H1 (cell line): Measurements from ENCODE around the gene ZBED4. TPM values are rescaled to one million over a fixed set of nuclear protein-coding genes. Genes with fewer than 3 reads are reported as not detected.

ENCODE experiments used
- CTCF ChIA-PET: fragments of 300-600 bp; sonication (Branson Sonifier 250); formaldehyde crosslinking; loops from one replicate; lab custom pipeline; 2021; ENCODE audit not compliant: partially characterized antibody; lab: Charles Lee
- POLR2A ChIA-PET: fragments of 300-600 bp; sonication (Branson Sonifier 250); formaldehyde crosslinking; loops from one replicate; lab custom pipeline; 2021; ENCODE audit warnings: inconsistent platforms; ENCODE audit not compliant: partially characterized antibody; lab: Charles Lee
- DNase-seq, 2 experiments: peaks; one replicate each; pipeline versions ENCODE4 v3.0.0 to v3.0.0-alpha.2; 2010 to 2022; ENCODE audit warnings: low spot score in 2 of 2, low read depth in 1 of 2, mixed read lengths in 1 of 2
- FAIRE-seq: peaks from 2 replicates; lab custom pipeline; 2011; peaks lifted over from hg19 to GRCh38; lab: Jason Lieb, UNC
- H2AFZ ChIP-seq: 2 replicates; pipeline ENCODE4 v1.8.1; 2012; ENCODE audit warnings: low read length, inconsistent platforms
- H2AK5ac ChIP-seq: 2 replicates; pipeline ENCODE4 v1.6.1; 2013; ENCODE audit warnings: low read depth, low read length
- H2BK120ac ChIP-seq: replicated peaks from 2 replicates; pipeline ENCODE3; 2013; ENCODE audit warnings: low read depth, low read length, inconsistent platforms
- H2BK12ac ChIP-seq: 2 replicates; pipeline ENCODE4 v1.6.1; 2013; ENCODE audit warnings: low read depth, low read length
- H2BK15ac ChIP-seq: 2 replicates; pipeline ENCODE4 v1.6.1; 2013; ENCODE audit warnings: low read length
- H2BK20ac ChIP-seq: 2 replicates; pipeline ENCODE4 v1.6.1; 2013; ENCODE audit warnings: low read length
- H2BK5ac ChIP-seq: 2 replicates; pipeline ENCODE4 v1.6.1; 2013; ENCODE audit warnings: low read depth, low read length
- H3K14ac ChIP-seq: 2 replicates; pipeline ENCODE4 v1.6.1; 2013; ENCODE audit warnings: inconsistent platforms; ENCODE audit not compliant: insufficient read length
- H3K18ac ChIP-seq: 2 replicates; pipeline ENCODE4 v1.6.1; 2013; ENCODE audit warnings: low read length; ENCODE audit errors: extremely low read depth
- H3K23ac ChIP-seq: 2 replicates; pipeline ENCODE4 v1.6.1; 2013; ENCODE audit warnings: inconsistent platforms; ENCODE audit not compliant: insufficient read length
- H3K23me2 ChIP-seq: 2 replicates; pipeline ENCODE4 v1.6.1; 2013; ENCODE audit warnings: low read depth, low read length
- H3K27ac ChIP-seq: 2 replicates; pipeline ENCODE4 v1.6.1; 2011; ENCODE audit warnings: low read depth, low read length, inconsistent platforms
- H3K27me3 ChIP-seq, 4 experiments: replicated peaks in 1 of 4; 1 replicate in 1 of 4; 2 replicates in 3 of 4; pipeline versions ENCODE4 v1.6.1 to v1.8.1; 2011 to 2013; ENCODE audit warnings: low read length in 3 of 4, mild to moderate bottlenecking in 3 of 4, inconsistent platforms in 2 of 4, mixed read lengths in 2 of 4, moderate library complexity in 1 of 4; ENCODE audit not compliant: control insufficient read depth in 3 of 4, insufficient read depth in 3 of 4; ENCODE audit errors: extremely low read depth in 1 of 4
- H3K36me3 ChIP-seq, 4 experiments: 2 replicates each; pipeline versions ENCODE4 v1.6.1 to v1.8.1; 2011 to 2013; ENCODE audit warnings: mild to moderate bottlenecking in 4 of 4, low read length in 3 of 4, moderate library complexity in 2 of 4, control low read depth in 1 of 4, inconsistent platforms in 1 of 4; ENCODE audit not compliant: insufficient read depth in 4 of 4, control insufficient read depth in 2 of 4
- H3K4ac ChIP-seq: replicated peaks from 2 replicates; pipeline ENCODE3; 2013; ENCODE audit warnings: low read length, low read depth, mixed read lengths, inconsistent platforms; ENCODE audit not compliant: insufficient read length
- H3K4me1 ChIP-seq, 4 experiments: replicated peaks in 1 of 4; 1 replicate in 1 of 4; 2 replicates in 3 of 4; pipeline versions ENCODE4 v1.6.1 to v1.8.1; 2011 to 2013; ENCODE audit warnings: low read length in 3 of 4, inconsistent platforms in 2 of 4, mixed read lengths in 1 of 4; ENCODE audit not compliant: insufficient read depth in 4 of 4, control insufficient read depth in 3 of 4
- H3K4me2 ChIP-seq, 2 experiments: 2 replicates each; pipeline versions ENCODE4 v1.6.1 to v1.8.1; 2011 to 2013; ENCODE audit warnings: low read depth in 2 of 2, low read length in 2 of 2, control low read depth in 1 of 2, inconsistent platforms in 1 of 2, mild to moderate bottlenecking in 1 of 2; ENCODE audit not compliant: insufficient read depth in 1 of 2
- H3K4me3 ChIP-seq, 4 experiments: fragments of 200-600, 300-600 bp in 1 of 4; sonication (generic), shearing (Covaris generic), sonication (Bioruptor Twin) in 1 of 4; 2 replicates each; pipeline versions ENCODE4 v1.5.1 to v1.8.1; 2011 to 2016; ENCODE audit warnings: low read length in 4 of 4, low read depth in 3 of 4, control low read depth in 2 of 4, inconsistent platforms in 2 of 4, mild to moderate bottlenecking in 2 of 4, mixed read lengths in 1 of 4, moderate library complexity in 1 of 4; ENCODE audit not compliant: insufficient read depth in 2 of 4; ENCODE audit errors: extremely low read depth in 1 of 4
- H3K56ac ChIP-seq: replicated peaks from 2 replicates; pipeline ENCODE3; 2013; ENCODE audit warnings: low read depth, mild to moderate bottlenecking, mixed read lengths, low read length, inconsistent platforms; ENCODE audit not compliant: insufficient read length
- H3K79me1 ChIP-seq: 2 replicates; pipeline ENCODE4 v1.6.1; 2013; ENCODE audit warnings: low read depth, low read length, control low read depth
- H3K79me2 ChIP-seq, 2 experiments: 2 replicates each; pipeline versions ENCODE4 v1.6.1 to v1.8.1; 2012 to 2013; ENCODE audit warnings: low read length in 2 of 2, mild to moderate bottlenecking in 2 of 2, inconsistent platforms in 1 of 2; ENCODE audit not compliant: insufficient read depth in 2 of 2, control insufficient read depth in 1 of 2
- H3K9ac ChIP-seq, 4 experiments: replicated peaks in 1 of 4; 1 replicate in 1 of 4; 2 replicates in 3 of 4; pipeline versions ENCODE4 v1.6.1 to v1.8.1; 2011 to 2013; ENCODE audit warnings: low read depth in 3 of 4, low read length in 3 of 4, control low read depth in 2 of 4, mild to moderate bottlenecking in 2 of 4, moderate library complexity in 2 of 4, inconsistent platforms in 1 of 4; ENCODE audit errors: extremely low read depth in 1 of 4
- H3K9me3 ChIP-seq, 2 experiments: 2 replicates each; pipeline versions ENCODE4 v1.6.1 to v1.8.1; 2012 to 2013; ENCODE audit warnings: mild to moderate bottlenecking in 2 of 2, moderate library complexity in 2 of 2, control low read depth in 1 of 2, inconsistent platforms in 1 of 2, low read depth in 1 of 2, low read length in 1 of 2, mixed read lengths in 1 of 2; ENCODE audit not compliant: insufficient read depth in 2 of 2
- H4K20me1 ChIP-seq, 2 experiments: replicated peaks in 1 of 2; 2 replicates each; pipeline versions ENCODE3 to v1.8.1; 2011 to 2013; ENCODE audit warnings: inconsistent platforms in 2 of 2, low read length in 2 of 2, mild to moderate bottlenecking in 1 of 2; ENCODE audit not compliant: insufficient read depth in 2 of 2, control insufficient read depth in 1 of 2
- H4K5ac ChIP-seq: 2 replicates; pipeline ENCODE4 v1.6.1; 2013; ENCODE audit warnings: low read length, low read depth, mixed read lengths, inconsistent platforms; ENCODE audit not compliant: insufficient read length
- H4K8ac ChIP-seq: 2 replicates; pipeline ENCODE4 v1.8.0; 2013; ENCODE audit warnings: mild to moderate bottlenecking, moderate library complexity, low read length, inconsistent platforms; ENCODE audit not compliant: insufficient read depth; ENCODE audit errors: extremely low read depth
- H4K91ac ChIP-seq: replicated peaks from 2 replicates; pipeline ENCODE3; 2013; ENCODE audit warnings: low read length, mixed read lengths, inconsistent platforms; ENCODE audit not compliant: insufficient read length
- ASH2L ChIP-seq: fragments of 200-600, 300-600 bp; sonication (generic); IDR thresholded peaks from one replicate; pipeline ENCODE4 v1.7.1; 2017; ENCODE audit warnings: low read length
- CBX5 ChIP-seq: fragments of 300-800, 300-1000 bp; sonication (generic); IDR thresholded peaks from 2 replicates; pipeline ENCODE4 v1.7.1; 2016; ENCODE audit warnings: antibody characterized with exemption, low read length, low read depth
- GTF2F1 ChIP-seq: IDR thresholded peaks from 2 replicates; pipeline ENCODE4 v1.6.1; 2012; ENCODE audit warnings: low read depth, low read length, improper control_type of control experiment, borderline replicate concordance
- JUN ChIP-seq: IDR thresholded peaks from 2 replicates; pipeline ENCODE4 v1.6.1; 2011; ENCODE audit warnings: low read depth, mild to moderate bottlenecking, improper control_type of control experiment, low read length
- NRF1 ChIP-seq: IDR thresholded peaks from 2 replicates; pipeline ENCODE4 v1.6.1; 2011; ENCODE audit warnings: mild to moderate bottlenecking, low read depth, low read length, improper control_type of control experiment
- PHF8 ChIP-seq: fragments of 200-600 bp; sonication (generic); conservative IDR thresholded peaks from 2 replicates; pipeline ENCODE4 v1.7.1; 2012; ENCODE audit warnings: low read depth, mild to moderate bottlenecking, inconsistent platforms, low read length, moderate library complexity
- RAD21 ChIP-seq, 2 experiments: IDR thresholded peaks in 1 of 2; conservative IDR thresholded peaks in 1 of 2; 2 replicates each; pipeline ENCODE4 v1.6.1; 2011; ENCODE audit warnings: low read depth in 2 of 2, low read length in 2 of 2, improper control_type of control experiment in 1 of 2, inconsistent platforms in 1 of 2, mild to moderate bottlenecking in 1 of 2, moderate library complexity in 1 of 2
- RNF2 ChIP-seq: fragments of 200-900, 300-1000 bp; sonication (generic); IDR thresholded peaks from 2 replicates; pipeline ENCODE4 v1.7.1; 2016; ENCODE audit warnings: borderline replicate concordance, low read depth, mild to moderate bottlenecking, antibody characterized with exemption, low read length; ENCODE audit not compliant: poor library complexity, severe bottlenecking; ENCODE audit errors: missing control alignments
- SIX5 ChIP-seq: IDR thresholded peaks from 2 replicates; pipeline ENCODE4 v1.6.1; 2011; ENCODE audit warnings: mild to moderate bottlenecking, low read depth, low read length
- TAF1 ChIP-seq: IDR thresholded peaks from 2 replicates; pipeline ENCODE4 v1.6.1; 2011; ENCODE audit warnings: mild to moderate bottlenecking, low read depth, low read length
- TEAD4 ChIP-seq: IDR thresholded peaks from 2 replicates; pipeline ENCODE4 v1.6.1; 2012; ENCODE audit warnings: low read depth, low read length, inconsistent platforms, mixed read lengths
- WGBS, 2 experiments: shearing (Covaris generic) in 1 of 2; methylation state at CpG; one replicate each; pipeline versions ENCODE4 v1.1.6 to v1.1.7; 2013 to 2015; ENCODE audit warnings: low lambda C conversion rate in 2 of 2, mixed read lengths in 2 of 2, inconsistent platforms in 1 of 2, low coverage in 1 of 2, missing lambda C conversion rate in 1 of 2; ENCODE audit not compliant: insufficient replicate concordance in 2 of 2, insufficient coverage in 1 of 2, insufficient read length in 1 of 2; ENCODE audit errors: extremely low coverage in 1 of 2, missing lambda C conversion rate in 1 of 2; 5-methylcytosine and 5-hydroxymethylcytosine counted together
- polyA plus RNA-seq, 7 experiments: library from polyadenylated mRNA; depleted of rRNA in 3 of 7; stranded (reverse) in 5 of 7; unstranded in 2 of 7; fragments of >200 nt in 5 of 7; fragments of 200-250 nt in 2 of 7; gene quantifications; 1 replicate in 5 of 7; 2 replicates in 1 of 7; 4 replicates in 1 of 7; pipeline versions ENCODE4 v1.2.1 to v1.2.3, GENCODE V29; 2011 to 2013; ENCODE audit warnings: missing spikeins in 2 of 7, mixed read lengths in 2 of 7
- total RNA-seq: library from RNA; stranded (reverse); fragmentation: NEBNext Ultra II Directional; extraction: Animal tissue kit (Norgen Biotek cat#: 25700); gene quantifications from 2 replicates; pipeline ENCODE4 v1.2.1, GENCODE V29; 2021

ZBED4 gene
- total and polyA plus RNA-seq, 2 of the 8 experiments (the other 6 are each of a cell fraction or from before 2014, with no cell fraction given) = 11.0 to 28.3 TPM

- H3K9ac ChIP-seq = no peak overlapping the region
- no peak overlapping the region for H2BK15ac ChIP-seq
- POLR2A ChIA-PET = interaction anchor here (1.4 kb wide), 1 partner anchor 13 kb away, joined by 3 read pairs; no protein-coding TSS in a partner anchor
- no peak overlapping the region for H2BK5ac ChIP-seq
- H3K36me3 ChIP-seq = peaks cover 0 to 3% (median 2%) of the 10 kb centered on the region in 4 experiments; a peak in 2 of 8 replicates
- no peaks in the 10 kb centered on the region; a peak in 2 of 7 replicates for H3K27me3 ChIP-seq
- no peak overlapping the region for H2BK12ac ChIP-seq
- WGBS, 2 experiments = 92% methylated on average over 18 of the region's 25 CpGs; no CpG with 5 or more reads in 1 of the 2 experiments
- DNase-seq (no peak), FAIRE-seq (no peak)
- no peaks in the 10 kb centered on the region for H3K9me3 ChIP-seq
- H3K79me1 ChIP-seq = no peaks in the 10 kb centered on the region
- H2BK20ac ChIP-seq = no peak overlapping the region
- no peaks in the 10 kb centered on the region for H3K79me2 ChIP-seq
- TF ChIP-seq TEAD4 = no peak
- TF ChIP-seq RAD21 (IDR thresholded peaks at IDR 0.05 in 1 of 2, conservative IDR thresholded peaks at IDR 0.05 in 1 of 2; ENCODE audit: low read depth in 2 of 2, low read length in 2 of 2) = no peak
- no peak for TF ChIP-seq PHF8
- no peak for TF ChIP-seq SIX5
- no peak for TF ChIP-seq TAF1
- no peak for TF ChIP-seq CBX5
- TF ChIP-seq JUN = no peak
- no peak for TF ChIP-seq ASH2L
- no peak for TF ChIP-seq RNF2
- no peak for TF ChIP-seq GTF2F1
- no peak for TF ChIP-seq NRF1
- H3K18ac ChIP-seq = no peak overlapping the region
- no peak overlapping the region for H3K4me2 ChIP-seq
- H3K4me1 ChIP-seq = peaks cover 0 to 5% (median 1%) of the 10 kb centered on the region in 4 experiments; a peak in 4 of 7 replicates
- H2AK5ac ChIP-seq = no peak overlapping the region
- CTCF ChIA-PET = interaction anchor here (0.6 to 1.0 kb wide), 2 partner anchors 9 to 119 kb away, joined by 3 read pairs; no protein-coding TSS in a partner anchor
- no peak overlapping the region for H3K23ac ChIP-seq
- H3K27ac ChIP-seq = no peak overlapping the region
- no peak overlapping the region for H3K14ac ChIP-seq
- H3K4me3 ChIP-seq = no peak overlapping the region
- no peak overlapping the region for H4K8ac ChIP-seq
- peaks cover 0 to 2% of the 10 kb centered on the region in 2 experiments for H4K20me1 ChIP-seq
- H3K4ac ChIP-seq = no peak overlapping the region
- no peak overlapping the region for H4K91ac ChIP-seq
- peaks cover 7% of the 10 kb centered on the region; the same call in 1 of the 2 replicates for H3K23me2 ChIP-seq
- H4K5ac ChIP-seq = no peak overlapping the region
- no peak overlapping the region for H2AFZ ChIP-seq
- H3K56ac ChIP-seq = no peak overlapping the region
- H2BK120ac ChIP-seq = no peak overlapping the region
Measured at GRCh38 chr22:49922926-49923325, 69.3 kb downstream of the ZBED4 start.
